Testis (tissue), 3 donors: ENCODE data around the gene GPR151. TPM values are rescaled to one million over a fixed set of nuclear protein-coding genes. Genes with fewer than 3 reads are reported as not detected.
A peak's percentile ranks its signal among the peaks of the same experiment; 100 is the strongest.

Experiments
- DNase-seq: peaks from one replicate; pipeline ENCODE4 v3.0.0-alpha.2; 2019
- H3K27ac ChIP-seq, 2 donors: fragments of 200-600 bp; sonication (generic); one replicate each; pipeline ENCODE4 v1.5.1; 2019
- H3K27me3 ChIP-seq: fragments of 200-600 bp; sonication (generic); one replicate; pipeline ENCODE4 v1.5.1; 2019
- H3K36me3 ChIP-seq: fragments of 200-600 bp; sonication (generic); one replicate; pipeline ENCODE4 v1.5.1; 2017; ENCODE audit warnings: low read depth; ENCODE audit errors: missing control alignments
- H3K4me1 ChIP-seq: fragments of 200-600 bp; sonication (generic); one replicate; pipeline ENCODE4 v1.5.1; 2019
- H3K4me3 ChIP-seq, 2 donors: fragments of 200-600 bp; sonication (generic); one replicate each; pipeline ENCODE4 v1.5.1; 2017 to 2019
- H3K9me3 ChIP-seq: fragments of 200-600 bp; sonication (generic); one replicate; pipeline ENCODE4 v1.5.1; 2017
- POLR2A ChIP-seq: fragments of 450-650 bp; IDR thresholded peaks from one replicate; pipeline ENCODE4 v1.6.1; 2017; ENCODE audit warnings: antibody characterized with exemption, mild to moderate bottlenecking, moderate library complexity
- WGBS, 2 donors: methylation state at CpG; one replicate each; pipeline ENCODE4 v1.1.5; 2018; 5-methylcytosine and 5-hydroxymethylcytosine counted together
- intact Hi-C: fragments of 100-400 bp; cut with DNase I; formaldehyde crosslinking; loops from one replicate; pipeline ENCODE4 v1.15.1; 2023; ENCODE audit warnings: low total_unique reads
- polyA plus RNA-seq: library from polyadenylated mRNA; stranded (reverse); fragments of 350-450 nt; fragmentation: Illumina TruSeq; extraction: RNeasy Lipid Tissue Mini Kit (QIAGEN cat#74804); gene quantifications from one replicate; pipeline ENCODE4 v1.2.3, GENCODE V29; 2014; ENCODE audit warnings: low read depth, low replicate concordance; ENCODE audit not compliant: insufficient read depth
- total RNA-seq, 2 donors: library from RNA; depleted of rRNA; stranded (reverse); fragments of >200 nt; gene quantifications; one replicate each; pipeline ENCODE4 v1.2.3, GENCODE V29; 2016
- TF ChIP-seq, protein P1 (sequence below), 3 experiments: fragments of 450-650 bp in 2 of 3; fragments of 200-600 bp in 1 of 3; sonication (generic) in 1 of 3; IDR thresholded peaks; one replicate each; pipeline ENCODE4 v1.5.1; 2016 to 2019; ENCODE audit warnings: antibody characterized with exemption in 3 of 3, mild to moderate bottlenecking in 2 of 3, moderate library complexity in 1 of 3

The GPR151 gene
- total and polyA plus RNA-seq, 3 donors from 2014 or later = not detected

DNA sequence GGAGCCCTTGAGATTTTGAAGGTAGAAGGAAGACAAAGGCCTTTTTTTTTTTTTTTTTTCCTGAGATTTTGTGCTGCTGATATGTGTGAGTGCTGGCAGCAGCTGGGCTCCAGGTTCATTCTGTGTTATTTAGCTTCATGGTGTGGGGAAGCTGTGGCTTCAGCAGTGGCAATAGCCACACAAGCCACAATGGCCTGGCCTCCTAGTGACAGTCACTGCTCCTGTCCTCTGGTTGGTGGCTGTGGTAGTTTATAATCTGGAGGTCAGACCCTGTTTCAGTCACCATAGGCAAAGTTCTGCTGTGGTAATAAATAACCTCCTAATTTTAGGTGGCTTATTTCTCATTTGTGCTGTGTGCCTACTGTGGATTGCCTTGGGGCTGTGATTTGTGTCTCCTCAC, 28.2 kb upstream of the GPR151 start:
- TF ChIP-seq, protein P1, sequence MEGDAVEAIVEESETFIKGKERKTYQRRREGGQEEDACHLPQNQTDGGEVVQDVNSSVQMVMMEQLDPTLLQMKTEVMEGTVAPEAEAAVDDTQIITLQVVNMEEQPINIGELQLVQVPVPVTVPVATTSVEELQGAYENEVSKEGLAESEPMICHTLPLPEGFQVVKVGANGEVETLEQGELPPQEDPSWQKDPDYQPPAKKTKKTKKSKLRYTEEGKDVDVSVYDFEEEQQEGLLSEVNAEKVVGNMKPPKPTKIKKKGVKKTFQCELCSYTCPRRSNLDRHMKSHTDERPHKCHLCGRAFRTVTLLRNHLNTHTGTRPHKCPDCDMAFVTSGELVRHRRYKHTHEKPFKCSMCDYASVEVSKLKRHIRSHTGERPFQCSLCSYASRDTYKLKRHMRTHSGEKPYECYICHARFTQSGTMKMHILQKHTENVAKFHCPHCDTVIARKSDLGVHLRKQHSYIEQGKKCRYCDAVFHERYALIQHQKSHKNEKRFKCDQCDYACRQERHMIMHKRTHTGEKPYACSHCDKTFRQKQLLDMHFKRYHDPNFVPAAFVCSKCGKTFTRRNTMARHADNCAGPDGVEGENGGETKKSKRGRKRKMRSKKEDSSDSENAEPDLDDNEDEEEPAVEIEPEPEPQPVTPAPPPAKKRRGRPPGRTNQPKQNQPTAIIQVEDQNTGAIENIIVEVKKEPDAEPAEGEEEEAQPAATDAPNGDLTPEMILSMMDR (IDR thresholded peaks at IDR 0.05) = no peak
- TF ChIP-seq POLR2A = no peak
- H3K27ac ChIP-seq = no peak overlapping the region
- H3K9me3 ChIP-seq = no peaks in the 10 kb centered on the region
- no peak for DNase-seq
- H3K4me3 ChIP-seq = no peak overlapping the region
- intact Hi-C loops = loop anchor here (10.0 kb wide), 1 partner anchor 421 kb away; no protein-coding TSS in a partner anchor
- no peaks in the 10 kb centered on the region for H3K36me3 ChIP-seq
- H3K4me1 ChIP-seq = no peaks in the 10 kb centered on the region
- no peaks in the 10 kb centered on the region for H3K27me3 ChIP-seq

DNA sequence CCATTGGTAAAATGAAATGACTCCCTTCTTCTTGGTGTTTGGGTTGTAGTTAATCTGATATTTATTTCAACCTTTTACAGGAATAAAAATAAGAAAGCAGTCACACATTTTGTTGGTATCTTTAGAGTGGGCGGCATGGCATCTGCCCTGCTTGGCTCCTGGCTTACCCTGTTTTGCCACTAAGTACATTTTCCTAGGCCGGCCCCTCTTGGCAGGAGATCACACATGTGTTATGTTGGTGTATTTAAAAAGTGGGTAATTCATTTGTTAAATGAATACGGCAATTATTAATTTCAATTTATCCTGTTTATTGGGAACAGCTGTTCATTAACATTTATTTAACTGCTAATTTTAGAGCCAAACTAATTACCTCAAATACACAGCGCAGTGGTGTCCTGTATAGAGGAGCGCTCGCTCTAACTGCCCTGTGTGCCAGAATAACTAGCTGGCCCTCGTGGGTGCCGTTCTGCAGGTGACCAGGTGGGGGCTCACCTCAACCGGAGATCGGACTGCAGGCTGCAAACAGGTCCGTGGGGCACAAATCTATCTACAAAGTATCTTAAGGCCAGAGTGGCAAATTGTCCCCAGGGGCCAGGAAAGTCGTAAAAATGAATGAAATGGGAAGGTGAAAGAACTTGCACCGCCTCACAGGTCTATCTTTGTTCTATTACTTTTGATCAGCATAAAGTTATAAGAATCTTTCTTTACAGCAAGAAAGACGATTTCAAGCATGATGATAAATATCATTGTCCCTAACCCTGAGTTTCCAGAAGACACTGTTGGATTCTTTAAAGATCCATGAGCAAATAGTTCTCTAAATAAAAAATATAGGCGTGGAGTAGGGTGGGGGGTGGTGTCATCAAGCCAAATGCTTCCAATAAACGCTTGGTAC, 26.2 kb upstream of the GPR151 start:
- Histone ChIP-seq H3K36me3 (no peaks in the 10 kb centered on the region), H3K4me3 (no peak overlapping the region), H3K9me3 (no peaks in the 10 kb centered on the region), H3K4me1 (no peaks in the 10 kb centered on the region), H3K27me3 (no peaks in the 10 kb centered on the region), H3K27ac (no peak overlapping the region)
- intact Hi-C loops = loop anchor here (10.0 kb wide), 1 partner anchor 423 kb away; no protein-coding TSS in a partner anchor
- peak; percentile 87 for DNase-seq
- WGBS, 2 donors = 24 to 27% methylated on average over 16 of the region's 16 CpGs
- TF ChIP-seq, protein P1 (IDR thresholded peaks at IDR 0.05) = peak; percentile 55 to 73 (median 63)
- no peak for TF ChIP-seq POLR2A

DNA sequence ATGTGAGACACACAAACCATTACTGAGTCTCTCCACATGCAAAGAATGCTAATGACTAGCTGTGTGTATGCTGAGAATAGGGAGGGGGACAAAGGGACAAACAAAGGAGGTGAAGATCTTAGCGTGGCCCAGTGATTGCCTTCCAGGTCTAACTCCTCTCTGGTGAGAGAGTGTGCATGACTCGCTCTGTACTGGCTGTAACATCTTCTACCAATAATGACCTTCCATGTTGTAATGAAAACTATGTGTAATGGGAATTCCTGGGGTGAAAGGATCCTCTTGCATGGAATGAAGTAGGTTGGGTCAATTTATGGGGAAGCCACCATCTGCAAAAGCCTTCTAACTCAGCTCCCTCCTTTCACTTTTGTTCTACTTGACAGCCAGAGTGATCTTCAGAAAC, 24.4 kb upstream of the GPR151 start:
- Histone ChIP-seq H3K4me3 (no peak overlapping the region), H3K36me3 (no peaks in the 10 kb centered on the region), H3K9me3 (no peaks in the 10 kb centered on the region), H3K27me3 (no peaks in the 10 kb centered on the region), H3K4me1 (no peaks in the 10 kb centered on the region), H3K27ac (no peak overlapping the region)
- DNase-seq = no peak
- intact Hi-C loops = loop anchor here (10.0 kb wide), 1 partner anchor 424 kb away; no protein-coding TSS in a partner anchor
- 87 to 89% methylated on average over 2 of the region's 2 CpGs for WGBS, 2 donors
- no peak for TF ChIP-seq POLR2A

DNA sequence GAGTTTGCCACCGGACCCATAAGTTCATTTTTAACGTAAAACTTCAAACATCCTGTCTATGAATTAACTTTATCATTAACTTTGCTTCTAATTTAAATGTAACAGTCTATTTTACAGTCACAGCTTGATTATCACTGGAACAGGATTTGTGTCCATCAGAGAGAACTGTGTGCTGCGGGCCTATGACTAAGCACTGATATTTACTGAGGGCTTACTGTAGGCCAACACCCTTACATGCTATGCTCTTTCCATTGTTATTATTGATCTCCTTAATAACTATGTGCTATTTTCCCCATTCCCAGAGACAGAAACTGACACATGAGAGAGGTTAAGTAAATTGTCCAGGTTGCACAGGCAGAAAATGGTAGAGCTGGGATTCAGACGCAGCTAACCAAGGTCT, 24.0 kb upstream of the GPR151 start:
- Histone ChIP-seq H3K36me3 (no peaks in the 10 kb centered on the region), H3K4me1 (no peaks in the 10 kb centered on the region), H3K9me3 (no peaks in the 10 kb centered on the region), H3K4me3 (no peak overlapping the region), H3K27ac (no peak overlapping the region), H3K27me3 (no peaks in the 10 kb centered on the region)
- intact Hi-C loops = loop anchor here (10.0 kb wide), 1 partner anchor 425 kb away; no protein-coding TSS in a partner anchor
- TF ChIP-seq POLR2A = no peak
- TF ChIP-seq, protein P1 (IDR thresholded peaks at IDR 0.05) = no peak
- WGBS, 2 donors = 92 to 93% methylated on average over 4 of the region's 4 CpGs
- DNase-seq = no peak

DNA sequence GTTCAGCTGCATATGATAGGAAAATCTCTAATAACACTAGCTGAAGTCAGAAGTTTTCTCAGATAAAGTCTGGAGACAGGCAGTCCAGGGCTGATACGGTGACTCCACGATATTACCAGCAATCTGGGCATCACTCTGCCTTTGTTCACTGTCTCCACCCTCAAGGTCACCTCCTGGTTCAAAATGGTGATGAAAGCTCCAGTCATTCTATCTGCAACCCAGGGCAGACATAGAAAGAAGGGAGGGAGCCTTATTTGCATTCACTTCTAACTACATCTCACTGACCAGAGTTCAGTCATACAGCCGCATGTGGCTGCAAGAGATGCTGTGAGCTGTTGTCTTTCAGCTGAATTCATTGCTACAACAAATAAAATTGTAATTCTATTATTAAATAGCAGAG, 22.4 kb upstream of the GPR151 start:
- no peak for TF ChIP-seq POLR2A
- TF ChIP-seq, protein P1 (IDR thresholded peaks at IDR 0.05) = no peak
- no peaks in the 10 kb centered on the region for H3K9me3 ChIP-seq
- H3K27ac ChIP-seq = no peak overlapping the region
- H3K36me3 ChIP-seq = no peaks in the 10 kb centered on the region
- intact Hi-C loops = no loop called here
- H3K4me1 ChIP-seq = no peaks in the 10 kb centered on the region
- WGBS, 2 donors = 65 to 73% methylated on average over 3 of the region's 3 CpGs
- H3K27me3 ChIP-seq = no peaks in the 10 kb centered on the region
- no peak for DNase-seq
- H3K4me3 ChIP-seq = no peak overlapping the region
